Lung (tissue), 12 donors: ENCODE results near the gene ARPC2. TPM values are rescaled to one million over a fixed set of nuclear protein-coding genes. Genes with fewer than 3 reads are reported as not detected.

ENCODE experiments used
- ATAC-seq: fragments of 200-7000 bp; cut with Tn5 transposase; one replicate; pipeline ENCODE4 v1.9.1; 2020; ENCODE audit warnings: moderate number of reproducible peaks; ENCODE audit not compliant: insufficient read depth, low FRiP score
- DNase-seq, 3 donors: peaks; one replicate each; pipeline ENCODE4 v3.0.0-alpha.2; 2013 to 2017
- H3K27ac ChIP-seq, 2 donors: one replicate each; pipeline ENCODE4 v1.5.1; 2013; ENCODE audit warnings: mild to moderate bottlenecking in 2 of 2, moderate library complexity in 2 of 2, control low read depth in 1 of 2, inconsistent platforms in 1 of 2, low read depth in 1 of 2, low read length in 1 of 2
- H3K27me3 ChIP-seq, 3 donors: one replicate each; pipeline ENCODE4 v1.5.1; 2013; ENCODE audit warnings: low read length in 2 of 3; ENCODE audit not compliant: control insufficient read depth in 3 of 3, insufficient read depth in 3 of 3
- H3K36me3 ChIP-seq, 4 donors: one replicate each; pipeline ENCODE4 v1.5.1; 2013; ENCODE audit warnings: low read length in 4 of 4, mild to moderate bottlenecking in 1 of 4, moderate library complexity in 1 of 4; ENCODE audit not compliant: control insufficient read depth in 4 of 4, insufficient read depth in 4 of 4
- H3K4me1 ChIP-seq, 5 donors: one replicate each; pipeline ENCODE4 v1.5.1; 2013; ENCODE audit warnings: low read length in 5 of 5, mild to moderate bottlenecking in 2 of 5, moderate library complexity in 1 of 5; ENCODE audit not compliant: control insufficient read depth in 5 of 5, insufficient read depth in 5 of 5
- H3K4me3 ChIP-seq: one replicate; pipeline ENCODE4 v1.5.1; 2013; ENCODE audit warnings: mild to moderate bottlenecking, control low read depth, moderate library complexity
- H3K9ac ChIP-seq, 2 donors: one replicate each; pipeline ENCODE4 v1.5.1; 2013; ENCODE audit warnings: low read length in 2 of 2, control low read depth in 1 of 2; ENCODE audit not compliant: insufficient read depth in 1 of 2
- H3K9me3 ChIP-seq, 4 donors: one replicate each; pipeline ENCODE4 v1.5.1; 2013; ENCODE audit warnings: low read length in 3 of 4, mild to moderate bottlenecking in 1 of 4, moderate library complexity in 1 of 4; ENCODE audit not compliant: control insufficient read depth in 4 of 4, insufficient read depth in 3 of 4
- WGBS, 2 donors: extraction: QIAGEN DNeasy Blood & Tissue Kit; methylation state at CpG; one replicate each; pipeline ENCODE4 v1.1.7; 2013; 5-methylcytosine and 5-hydroxymethylcytosine counted together
- polyA plus RNA-seq, 2 donors: library from polyadenylated mRNA; stranded (reverse); fragments of 200-250 nt; gene quantifications; one replicate each; pipeline ENCODE4 v1.2.1, GENCODE V29; 2013
- total RNA-seq, 2 donors: library from RNA; depleted of rRNA in 1 of 2; stranded (reverse); fragments of >200 nt in 1 of 2; gene quantifications; one replicate each; pipeline ENCODE4 v1.2.1, GENCODE V29; 2014 to 2021
- TF ChIP-seq, protein P1 (sequence below): IDR thresholded peaks from 2 replicates; pipeline ENCODE4 v1.5.1; 2012; ENCODE audit warnings: mild to moderate bottlenecking; ENCODE audit errors: control extremely low read depth, extremely low read depth
- donor health status: control.
- donor health status: control.
- donor health status: Bipolar disorder and iron deficiency.
- donor health status: healthy.
- donor health status: DM: yes; HTN: yes; CAD: no.

ARPC2 gene
- total and polyA plus RNA-seq, 4 donors: 190 to 490 (median 308) TPM

DNA sequence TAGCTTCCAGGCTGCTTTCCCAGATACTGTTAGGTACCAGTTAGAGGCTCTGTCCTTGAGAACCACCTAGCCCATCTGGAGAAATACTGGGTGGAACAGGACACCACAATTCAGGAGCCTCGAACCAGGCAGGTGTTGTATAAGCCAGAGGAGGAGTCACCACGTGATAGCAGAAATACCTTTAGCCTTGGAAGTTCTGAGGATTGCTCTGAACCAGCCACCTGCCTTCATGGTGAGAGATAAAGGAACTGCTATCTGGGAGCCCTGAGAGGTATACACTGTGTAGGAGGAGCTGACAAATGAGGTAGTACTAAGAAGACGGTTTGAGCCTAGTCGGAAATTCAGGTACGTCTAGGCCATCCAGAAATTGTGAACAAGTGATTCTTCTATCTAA lies 36.2 kb downstream of the ARPC2 start:
- no peak for ATAC-seq
- Histone ChIP-seq H3K36me3 (peaks cover 26 to 62% (median 56%) of the 10 kb centered on the region in 4 donors), H3K9ac (no peak overlapping the region), H3K4me1 (peaks cover 0 to 7% (median 0%) of the 10 kb centered on the region in 5 donors), H3K27me3 (no peaks in the 10 kb centered on the region), H3K9me3 (no peaks in the 10 kb centered on the region), H3K4me3 (no peak overlapping the region), H3K27ac (no peak overlapping the region)
- no peak for DNase-seq
- WGBS, 2 donors: 88 to 93% methylated on average over 5 of the region's 5 CpGs
- TF ChIP-seq, protein P1, sequence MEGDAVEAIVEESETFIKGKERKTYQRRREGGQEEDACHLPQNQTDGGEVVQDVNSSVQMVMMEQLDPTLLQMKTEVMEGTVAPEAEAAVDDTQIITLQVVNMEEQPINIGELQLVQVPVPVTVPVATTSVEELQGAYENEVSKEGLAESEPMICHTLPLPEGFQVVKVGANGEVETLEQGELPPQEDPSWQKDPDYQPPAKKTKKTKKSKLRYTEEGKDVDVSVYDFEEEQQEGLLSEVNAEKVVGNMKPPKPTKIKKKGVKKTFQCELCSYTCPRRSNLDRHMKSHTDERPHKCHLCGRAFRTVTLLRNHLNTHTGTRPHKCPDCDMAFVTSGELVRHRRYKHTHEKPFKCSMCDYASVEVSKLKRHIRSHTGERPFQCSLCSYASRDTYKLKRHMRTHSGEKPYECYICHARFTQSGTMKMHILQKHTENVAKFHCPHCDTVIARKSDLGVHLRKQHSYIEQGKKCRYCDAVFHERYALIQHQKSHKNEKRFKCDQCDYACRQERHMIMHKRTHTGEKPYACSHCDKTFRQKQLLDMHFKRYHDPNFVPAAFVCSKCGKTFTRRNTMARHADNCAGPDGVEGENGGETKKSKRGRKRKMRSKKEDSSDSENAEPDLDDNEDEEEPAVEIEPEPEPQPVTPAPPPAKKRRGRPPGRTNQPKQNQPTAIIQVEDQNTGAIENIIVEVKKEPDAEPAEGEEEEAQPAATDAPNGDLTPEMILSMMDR: no peak

DNA sequence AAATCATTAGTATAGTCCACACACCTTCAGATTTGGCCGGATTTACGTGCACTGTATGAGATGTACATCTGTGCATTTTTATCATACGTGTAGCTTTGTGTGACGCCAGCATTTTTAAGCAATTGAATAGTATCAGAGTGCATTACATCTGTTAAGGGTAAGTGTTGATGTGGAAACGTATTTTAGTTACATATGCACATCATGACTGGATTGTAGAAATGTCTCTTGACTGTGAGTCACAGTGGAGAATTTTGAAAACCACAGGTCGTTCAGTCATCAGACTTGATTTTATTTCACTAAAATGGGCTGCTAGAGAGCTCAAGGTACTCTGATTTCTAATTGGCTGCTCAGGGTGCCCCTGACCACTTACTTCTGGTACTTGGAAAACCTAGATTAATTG lies 38.5 kb downstream of the ARPC2 start:
- H3K9me3 ChIP-seq: no peaks in the 10 kb centered on the region
- peaks cover 14 to 42% (median 38%) of the 10 kb centered on the region in 4 donors for H3K36me3 ChIP-seq
- no peak overlapping the region for H3K27ac ChIP-seq
- no peaks in the 10 kb centered on the region for H3K27me3 ChIP-seq
- 66 to 89% methylated on average over 6 of the region's 6 CpGs for WGBS, 2 donors
- peaks cover 0 to 23% (median 10%) of the 10 kb centered on the region in 5 donors for H3K4me1 ChIP-seq
- TF ChIP-seq, protein P1: no peak
- no peak overlapping the region for H3K4me3 ChIP-seq
- no peak for DNase-seq
- H3K9ac ChIP-seq: no peak overlapping the region
- no peak for ATAC-seq

DNA sequence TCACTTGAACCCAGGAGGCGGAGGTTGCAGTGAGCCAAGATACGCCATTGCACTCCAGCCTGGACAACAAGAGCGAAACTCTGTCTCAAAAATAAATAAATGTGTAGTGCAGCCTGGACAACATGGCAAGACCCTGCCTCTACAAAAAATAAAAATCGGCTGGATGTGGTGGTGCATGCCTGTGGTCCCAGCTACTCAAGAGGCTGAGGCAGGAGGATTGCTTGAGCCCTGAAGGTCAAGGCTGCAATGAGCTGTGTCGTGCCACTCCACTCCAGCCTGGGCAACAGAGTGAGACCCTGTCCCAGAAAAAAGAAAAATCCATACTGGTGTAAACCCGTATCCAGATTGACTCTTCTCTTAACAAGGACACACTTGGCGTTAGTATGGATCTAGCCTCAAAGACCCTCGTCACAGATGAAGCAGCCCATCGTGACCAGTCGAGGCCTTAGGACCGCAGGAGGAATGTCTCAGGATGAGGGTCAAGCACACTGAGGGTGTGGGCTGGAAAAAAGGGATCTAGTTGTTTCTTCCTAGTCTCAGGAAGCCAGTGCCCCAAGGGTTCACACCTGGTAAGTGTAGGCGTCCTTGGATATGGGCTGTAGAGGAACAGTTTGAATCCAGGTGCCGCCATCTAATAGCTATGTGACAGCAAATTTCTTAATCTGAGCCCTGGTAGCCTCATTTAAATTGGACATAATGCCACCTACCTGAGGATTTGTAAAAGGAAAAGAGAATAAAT lies 39.8 kb downstream of the ARPC2 start:
- H3K36me3 ChIP-seq: peaks cover 8 to 32% (median 29%) of the 10 kb centered on the region in 4 donors
- TF ChIP-seq, protein P1: no peak
- H3K4me1 ChIP-seq: peaks cover 0 to 31% (median 18%) of the 10 kb centered on the region in 5 donors

More for the DNA sequence above, 39.8 kb downstream of the ARPC2 start:
- H3K9me3 ChIP-seq: no peaks in the 10 kb centered on the region
- DNase-seq (no peak), ATAC-seq (no peak)
- 89 to 94% methylated on average over 13 of the region's 13 CpGs for WGBS, 2 donors
- H3K27ac ChIP-seq: no peak overlapping the region
- no peak overlapping the region for H3K9ac ChIP-seq
- no peak overlapping the region for H3K4me3 ChIP-seq
- no peaks in the 10 kb centered on the region for H3K27me3 ChIP-seq
